Measurements from ENCODE around the gene ING5. TPM values are rescaled to one million over a fixed set of nuclear protein-coding genes. Genes with fewer than 3 reads are reported as not detected.

Gene ING5
- total RNA-seq, 2 experiments from 2014 or later: 37.7 to 41.3 TPM

DNA sequence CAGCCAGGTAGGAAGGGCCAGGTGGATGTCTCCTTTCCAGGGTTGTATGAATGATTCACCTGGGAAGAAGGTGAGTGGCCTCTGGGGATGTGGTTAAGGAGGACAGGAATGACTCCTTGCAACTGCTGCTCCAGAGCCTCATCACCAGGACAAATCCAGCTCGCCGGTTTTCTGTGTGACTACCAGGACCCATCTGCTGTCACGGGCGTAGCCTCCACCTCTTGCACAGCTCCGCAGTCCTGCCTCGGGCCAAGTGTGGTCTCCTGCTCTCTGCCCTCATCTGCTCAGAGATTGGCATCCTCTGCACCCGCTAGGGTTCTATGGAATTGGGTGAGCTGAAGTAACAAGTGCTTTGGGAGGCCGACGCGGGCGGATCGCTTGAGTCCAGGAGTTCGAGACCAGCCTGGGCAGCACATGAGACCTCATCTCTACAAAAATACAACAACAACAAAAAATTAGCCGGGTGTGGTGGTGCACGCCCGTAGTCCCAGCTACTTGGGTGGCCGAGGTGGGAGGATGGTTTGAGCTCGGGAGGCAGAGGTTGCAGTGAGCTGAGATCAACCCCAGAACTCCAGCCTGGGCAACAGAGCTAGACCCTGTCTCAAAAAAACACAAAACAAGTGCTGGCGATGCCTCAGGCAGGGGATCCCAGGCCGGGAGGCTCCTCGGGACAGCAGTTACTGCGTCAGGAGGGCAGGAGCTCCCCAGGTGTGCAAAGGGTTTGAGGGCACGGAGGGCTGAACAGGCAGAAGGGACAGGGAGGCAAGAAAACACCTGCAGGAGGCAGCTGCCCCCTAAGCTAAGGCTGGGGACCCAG, 31.8 kb downstream of the ING5 start:
- DNase-seq (no peak), ATAC-seq (no peak)
- H3K27me3 Mint-ChIP-seq: no peaks in the 10 kb centered on the region
- CTCF ChIA-PET: interaction anchor here (0.7 to 5.4 kb wide), 9 partner anchors 10 to 145 kb away, joined by 3 to 38 read pairs (median 3); partner anchors contain the start of gene ING5
- no peaks in the 10 kb centered on the region for H3K9me3 Mint-ChIP-seq
- H3K4me1 Mint-ChIP-seq (ENCODE audit: low read depth): peaks cover 44% of the 10 kb centered on the region
- no peak overlapping the region for H3K27ac Mint-ChIP-seq
- POLR2A ChIA-PET: interaction anchor here (1.3 to 2.9 kb wide), 5 partner anchors 9 to 148 kb away, joined by 6 to 15 read pairs (median 11); partner anchors contain the start of genes DTYMK, ING5 and RTP5
- H3K4me3 Mint-ChIP-seq: peak overlapping the region; percentile 47
- TF ChIP-seq, protein P1, sequence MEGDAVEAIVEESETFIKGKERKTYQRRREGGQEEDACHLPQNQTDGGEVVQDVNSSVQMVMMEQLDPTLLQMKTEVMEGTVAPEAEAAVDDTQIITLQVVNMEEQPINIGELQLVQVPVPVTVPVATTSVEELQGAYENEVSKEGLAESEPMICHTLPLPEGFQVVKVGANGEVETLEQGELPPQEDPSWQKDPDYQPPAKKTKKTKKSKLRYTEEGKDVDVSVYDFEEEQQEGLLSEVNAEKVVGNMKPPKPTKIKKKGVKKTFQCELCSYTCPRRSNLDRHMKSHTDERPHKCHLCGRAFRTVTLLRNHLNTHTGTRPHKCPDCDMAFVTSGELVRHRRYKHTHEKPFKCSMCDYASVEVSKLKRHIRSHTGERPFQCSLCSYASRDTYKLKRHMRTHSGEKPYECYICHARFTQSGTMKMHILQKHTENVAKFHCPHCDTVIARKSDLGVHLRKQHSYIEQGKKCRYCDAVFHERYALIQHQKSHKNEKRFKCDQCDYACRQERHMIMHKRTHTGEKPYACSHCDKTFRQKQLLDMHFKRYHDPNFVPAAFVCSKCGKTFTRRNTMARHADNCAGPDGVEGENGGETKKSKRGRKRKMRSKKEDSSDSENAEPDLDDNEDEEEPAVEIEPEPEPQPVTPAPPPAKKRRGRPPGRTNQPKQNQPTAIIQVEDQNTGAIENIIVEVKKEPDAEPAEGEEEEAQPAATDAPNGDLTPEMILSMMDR (IDR thresholded peaks at IDR 0.05): no peak
- peaks cover 16% of the 10 kb centered on the region for H3K36me3 Mint-ChIP-seq (ENCODE audit: low read depth)
- intact Hi-C loops (cut with micrococcal nuclease): loop anchor here (10.0 kb wide), 1 partner anchor 131 kb away; the partner anchor contains the start of gene RTP5

DNA sequence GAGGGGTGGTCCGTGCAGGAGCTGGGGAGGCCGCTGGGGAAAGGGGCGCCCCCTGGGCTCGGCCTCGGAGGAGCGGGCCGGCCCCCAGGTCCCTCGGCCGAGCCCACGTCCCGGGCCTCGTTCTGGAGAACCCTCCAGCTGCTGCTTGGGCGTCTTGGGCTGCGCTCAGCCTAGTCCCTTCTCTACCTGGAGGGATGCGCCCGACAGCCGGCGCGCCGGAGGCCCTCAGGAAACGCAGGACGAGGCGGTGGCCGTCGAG, 32.3 kb downstream of the ING5 start:
- Mint-ChIP-seq H3K9me3 (no peaks in the 10 kb centered on the region), H3K27me3 (no peaks in the 10 kb centered on the region), H3K4me1 (ENCODE audit: low read depth) (peaks cover 49% of the 10 kb centered on the region), H3K27ac (no peak overlapping the region), H3K36me3 (ENCODE audit: low read depth) (peaks cover 18% of the 10 kb centered on the region), H3K4me3 (peak overlapping the region; percentile 84)
- no peak for DNase-seq
- ChIA-PET POLR2A (interaction anchor here (1.1 to 2.9 kb wide), 7 partner anchors 10 to 147 kb away, joined by 4 to 15 read pairs (median 8); partner anchors contain the start of genes DTYMK, ING5 and RTP5), CTCF (interaction anchor here (0.7 to 5.4 kb wide), 7 partner anchors 10 to 145 kb away, joined by 3 to 38 read pairs (median 5); partner anchors contain the start of gene ING5)
- ATAC-seq: peak; percentile 17
- TF ChIP-seq, protein P1 (IDR thresholded peaks at IDR 0.05): no peak
- intact Hi-C loops (cut with micrococcal nuclease): loop anchor here (10.0 kb wide), 1 partner anchor 131 kb away; the partner anchor contains the start of gene RTP5

DNA sequence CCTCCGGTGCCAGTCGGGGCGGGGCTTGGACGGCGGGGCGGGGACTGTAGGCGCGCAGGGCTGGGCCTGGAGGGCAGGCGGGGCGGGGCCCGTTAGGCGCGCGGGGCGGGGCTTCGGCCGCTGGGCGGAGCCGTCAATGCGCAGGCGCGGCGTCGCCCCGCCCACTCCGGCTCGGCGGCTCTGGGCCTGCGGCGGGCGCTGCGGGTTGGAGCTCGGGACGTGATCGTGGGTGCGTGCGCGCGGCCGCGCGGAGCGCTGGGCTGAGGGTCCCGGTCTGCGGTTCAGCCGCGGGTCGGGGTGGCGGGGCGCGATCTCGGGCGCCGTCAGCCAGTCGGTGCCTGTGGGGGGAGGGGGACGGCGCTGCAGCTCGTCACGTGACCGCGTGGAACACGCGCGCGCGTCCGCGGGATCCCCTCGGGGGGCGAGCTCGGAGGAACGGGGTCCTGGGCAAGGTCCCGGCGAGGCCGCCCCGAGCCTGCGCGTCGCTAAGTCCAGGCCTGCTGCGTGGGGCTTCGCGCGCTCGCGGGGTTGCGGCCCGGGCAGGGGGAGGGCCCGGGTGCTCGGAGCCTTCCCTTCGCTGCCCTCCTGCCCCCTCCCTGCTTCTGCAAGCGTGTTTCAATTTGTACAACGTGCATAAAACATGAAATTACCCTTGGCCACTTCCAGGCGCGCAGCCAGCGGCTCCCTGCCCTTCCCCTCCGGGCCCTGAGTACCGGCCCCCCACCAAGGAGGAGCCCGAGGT, 32.8 kb downstream of the ING5 start, which contains the start of gene D2HGDH:
D2HGDH (plus strand) TSS at position 164 of the 742 bp plus-strand sequence. CDS start 595 bp downstream, outside the sequence.
- Mint-ChIP-seq H3K4me3 (peak within 1 kb of the TSS; percentile 84), H3K4me1 (ENCODE audit: low read depth) (peaks cover 53% of the 10 kb centered on the region), H3K9me3 (no peaks in the 10 kb centered on the region), H3K36me3 (ENCODE audit: low read depth) (peaks cover 18% of the 10 kb centered on the region), H3K27ac (peak within 1 kb of the TSS; percentile 69), H3K27me3 (no peaks in the 10 kb centered on the region)
- peak; percentile 97 for DNase-seq
- ChIA-PET CTCF (interaction anchor here (0.9 to 5.4 kb wide), 5 partner anchors 28 to 144 kb away, joined by 3 to 38 read pairs (median 6); partner anchors contain the start of gene ING5), POLR2A (interaction anchor here (1.0 to 2.9 kb wide), 8 partner anchors 10 to 147 kb away, joined by 3 to 15 read pairs (median 7); partner anchors contain the start of genes DTYMK, ING5 and RTP5)
- TF ChIP-seq, protein P1 (IDR thresholded peaks at IDR 0.05): no peak
- peak; percentile 97 for ATAC-seq
- intact Hi-C loops (cut with micrococcal nuclease): loop anchor here (10.0 kb wide), 1 partner anchor 130 kb away; the partner anchor contains the start of gene RTP5

DNA sequence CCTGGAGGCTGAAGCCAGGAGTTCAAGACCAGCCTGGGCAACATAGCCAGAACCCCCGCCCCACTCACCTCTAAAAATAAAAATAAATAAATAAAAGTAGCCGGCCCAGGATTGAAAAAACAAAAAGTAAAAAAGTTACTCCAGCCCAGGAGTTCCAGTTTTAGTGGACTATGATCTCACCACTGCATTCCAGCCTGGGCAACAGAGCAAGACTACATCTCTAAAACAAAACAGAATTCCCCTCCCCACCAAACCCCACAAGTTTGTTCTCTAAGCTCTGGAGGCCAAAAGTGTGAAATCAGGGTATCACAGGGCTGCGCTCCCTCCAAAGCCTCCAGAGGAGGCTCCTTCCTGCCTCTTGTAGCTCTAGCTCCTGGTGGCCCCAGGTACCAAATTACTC, 34.3 kb downstream of the ING5 start:
- H3K4me3 Mint-ChIP-seq: peak overlapping the region; percentile 84
- no peaks in the 10 kb centered on the region for H3K9me3 Mint-ChIP-seq
- peaks cover 22% of the 10 kb centered on the region for H3K36me3 Mint-ChIP-seq (ENCODE audit: low read depth)
- peaks cover 52% of the 10 kb centered on the region for H3K4me1 Mint-ChIP-seq (ENCODE audit: low read depth)
- intact Hi-C loops (cut with micrococcal nuclease): loop anchor here (10.0 kb wide), 1 partner anchor 129 kb away; the partner anchor contains the start of gene RTP5
- no peaks in the 10 kb centered on the region for H3K27me3 Mint-ChIP-seq
- CTCF ChIA-PET: interaction anchor here (1.4 kb wide), 1 partner anchor 143 kb away, joined by 7 read pairs; no protein-coding TSS in a partner anchor
- no peak for DNase-seq
- POLR2A ChIA-PET: interaction anchor here (0.9 to 2.9 kb wide), 2 partner anchors 68 to 132 kb away, joined by 3 to 11 read pairs; partner anchors contain the start of gene RTP5
- peak overlapping the region; percentile 26 for H3K27ac Mint-ChIP-seq
- TF ChIP-seq, protein P1 (IDR thresholded peaks at IDR 0.05): no peak
- ATAC-seq: no peak

Data from activated CD8-positive, alpha-beta T cell treated with anti-CD3 and anti-CD28 coated beads for 36 hours (primary cell).